GM10266 (cell line): ENCODE results near the gene GRAMD1B.

Experiments used
- DNase-seq: peaks from one replicate; pipeline ENCODE4 v3.0.0; 2012; ENCODE audit errors: extremely low spot score
- TF ChIP-seq, protein P1 (sequence below): IDR thresholded peaks from 2 replicates; pipeline ENCODE4 v1.5.1; 2012; ENCODE audit warnings: mild to moderate bottlenecking, low read depth; ENCODE audit not compliant: control insufficient read depth, insufficient read depth; ENCODE audit errors: missing control alignments

The GRAMD1B gene

DNA sequence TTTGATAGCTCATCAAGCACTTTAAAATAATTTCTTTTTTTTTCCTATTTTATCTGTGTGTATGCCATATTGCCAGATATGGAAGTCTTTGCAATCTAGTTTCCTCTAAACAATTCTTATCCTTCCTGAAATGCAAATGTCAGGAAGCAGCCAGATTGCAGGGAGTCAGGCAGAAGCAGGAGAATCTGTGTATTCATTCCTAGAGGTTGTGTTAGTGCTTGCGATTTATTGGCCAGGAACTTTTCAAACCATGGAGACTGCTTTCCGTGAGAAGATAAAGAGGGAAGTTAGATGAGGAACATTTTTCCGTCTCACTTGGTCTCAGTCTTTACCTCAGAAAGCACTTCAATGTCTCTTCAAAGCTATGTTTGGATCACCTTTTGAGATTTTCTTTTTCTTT, 91.9 kb downstream of the GRAMD1B start:
- no peak for DNase-seq
- TF ChIP-seq, protein P1, sequence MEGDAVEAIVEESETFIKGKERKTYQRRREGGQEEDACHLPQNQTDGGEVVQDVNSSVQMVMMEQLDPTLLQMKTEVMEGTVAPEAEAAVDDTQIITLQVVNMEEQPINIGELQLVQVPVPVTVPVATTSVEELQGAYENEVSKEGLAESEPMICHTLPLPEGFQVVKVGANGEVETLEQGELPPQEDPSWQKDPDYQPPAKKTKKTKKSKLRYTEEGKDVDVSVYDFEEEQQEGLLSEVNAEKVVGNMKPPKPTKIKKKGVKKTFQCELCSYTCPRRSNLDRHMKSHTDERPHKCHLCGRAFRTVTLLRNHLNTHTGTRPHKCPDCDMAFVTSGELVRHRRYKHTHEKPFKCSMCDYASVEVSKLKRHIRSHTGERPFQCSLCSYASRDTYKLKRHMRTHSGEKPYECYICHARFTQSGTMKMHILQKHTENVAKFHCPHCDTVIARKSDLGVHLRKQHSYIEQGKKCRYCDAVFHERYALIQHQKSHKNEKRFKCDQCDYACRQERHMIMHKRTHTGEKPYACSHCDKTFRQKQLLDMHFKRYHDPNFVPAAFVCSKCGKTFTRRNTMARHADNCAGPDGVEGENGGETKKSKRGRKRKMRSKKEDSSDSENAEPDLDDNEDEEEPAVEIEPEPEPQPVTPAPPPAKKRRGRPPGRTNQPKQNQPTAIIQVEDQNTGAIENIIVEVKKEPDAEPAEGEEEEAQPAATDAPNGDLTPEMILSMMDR: no peak

DNA sequence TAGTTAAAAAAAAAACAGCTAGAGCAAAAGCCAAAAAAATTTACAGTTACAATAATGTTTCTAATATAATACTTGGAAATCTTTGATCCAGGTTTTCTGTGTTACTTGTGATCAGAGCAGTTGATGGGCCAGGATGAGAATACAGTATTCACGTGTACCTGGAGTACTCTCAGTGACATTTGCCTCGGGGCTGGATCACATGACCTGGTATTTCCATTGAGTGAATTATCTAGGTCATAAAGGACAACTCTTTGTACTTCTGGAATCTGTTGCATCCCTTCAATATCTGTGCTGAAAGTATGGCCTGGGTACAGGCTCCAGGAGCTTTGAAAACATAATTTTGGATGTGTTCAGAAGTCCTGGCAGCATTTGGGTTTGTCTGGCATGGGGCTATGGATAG, 93.5 kb downstream of the GRAMD1B start:
- TF ChIP-seq, protein P1: no peak
- DNase-seq: no peak

DNA sequence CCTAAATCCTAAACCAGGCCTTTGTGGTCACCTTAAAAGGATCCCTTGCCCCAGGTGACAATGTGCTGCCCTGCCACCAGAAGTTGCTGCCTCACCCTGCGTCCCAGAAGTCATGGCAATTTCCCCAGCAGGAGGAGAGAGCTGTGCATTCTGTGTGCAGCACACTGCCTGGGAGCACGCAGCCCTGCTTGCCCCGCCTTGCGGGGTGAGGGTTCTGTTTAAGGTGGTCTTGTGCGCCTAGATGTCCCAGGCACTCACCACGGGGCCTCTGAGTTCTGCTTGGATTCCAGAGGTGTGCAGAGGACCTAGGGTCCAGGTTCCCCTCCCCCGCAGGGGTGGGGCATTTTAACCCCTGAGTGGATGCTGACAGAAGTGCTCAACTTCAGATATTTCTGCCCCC, 95.0 kb downstream of the GRAMD1B start:
- no peak for DNase-seq
- TF ChIP-seq, protein P1: no peak

DNA sequence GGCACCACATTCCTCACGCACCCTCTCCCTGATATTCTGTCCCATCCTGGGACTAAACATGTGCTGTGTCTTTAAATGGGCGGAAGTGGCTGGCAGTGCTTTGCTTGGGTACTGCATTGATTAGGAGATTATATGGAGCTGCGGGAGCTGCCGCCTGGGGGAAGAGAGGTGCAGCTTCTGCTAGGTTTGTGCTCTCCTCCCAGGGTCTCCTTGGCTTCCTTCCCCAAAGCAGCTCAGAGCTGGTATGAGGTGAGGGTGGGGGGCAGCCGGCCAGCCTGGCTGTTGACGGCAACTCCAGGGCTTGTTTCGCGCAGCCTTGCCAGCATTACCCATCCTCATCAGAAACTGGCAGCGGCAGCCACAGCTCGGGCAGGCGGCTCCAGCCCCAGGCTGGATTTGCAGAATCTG, 95.4 kb downstream of the GRAMD1B start:
- no peak for DNase-seq

DNA sequence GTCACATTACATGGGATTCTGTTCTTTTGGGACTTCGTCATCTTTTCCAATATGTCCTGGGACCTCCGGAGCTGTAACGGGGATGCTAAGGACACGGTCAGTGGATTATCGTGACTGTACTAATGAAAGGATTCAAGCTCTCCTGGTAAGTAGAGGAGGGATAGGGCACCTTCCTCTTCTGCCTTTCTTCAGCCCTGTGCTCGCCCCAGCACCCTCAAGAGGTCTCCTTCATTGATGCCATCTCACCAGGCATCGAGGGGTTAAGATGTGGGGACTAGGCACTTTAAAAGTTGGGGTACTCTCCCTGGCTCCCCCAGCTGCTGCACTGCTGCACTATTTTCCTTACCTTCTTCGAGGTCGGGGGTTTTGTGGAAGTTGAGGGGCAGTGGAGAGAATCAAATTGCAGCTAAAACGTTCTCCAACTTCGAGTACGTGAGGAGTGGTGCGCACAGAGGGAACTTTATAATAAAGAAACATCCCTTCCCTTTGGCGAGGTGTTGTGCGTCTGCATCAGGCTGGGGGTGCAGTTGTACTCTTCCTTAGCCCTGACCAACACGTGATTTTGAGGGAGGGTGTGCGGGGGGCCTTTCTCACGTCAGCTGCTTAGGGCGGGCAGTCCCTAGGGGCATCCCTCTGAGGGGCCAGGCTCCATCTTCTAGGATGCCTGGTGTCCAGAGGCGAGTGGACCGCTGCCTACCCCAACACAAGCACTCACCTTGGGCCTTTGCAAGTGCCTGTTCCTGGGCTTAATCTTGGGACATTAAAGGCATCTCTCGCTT, 96.1 kb downstream of the GRAMD1B start:
- TF ChIP-seq, protein P1: no peak

More for the DNA sequence above, 95.4 kb downstream of the GRAMD1B start:
- TF ChIP-seq, protein P1: no peak

DNA sequence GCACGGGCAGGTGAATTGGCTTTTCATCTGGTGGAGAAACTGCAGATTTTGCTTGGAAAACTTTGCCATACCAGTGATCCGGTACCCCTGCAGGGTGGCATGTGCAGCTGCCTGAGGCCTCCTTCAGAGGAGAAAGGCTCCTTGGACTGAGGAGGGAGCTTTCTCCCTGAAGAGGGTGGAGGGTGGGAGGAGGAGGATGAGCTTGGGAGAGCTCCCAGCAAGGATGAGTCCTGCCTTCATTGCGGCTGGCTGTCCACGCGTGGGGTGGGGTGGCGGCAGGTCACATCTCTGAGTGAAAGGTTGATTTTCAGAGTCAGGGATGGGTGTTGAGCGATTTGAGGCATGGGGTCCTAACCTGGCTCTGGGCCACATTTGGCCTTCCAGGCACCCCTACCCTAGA, 96.8 kb downstream of the GRAMD1B start:
- DNase-seq: no peak
- TF ChIP-seq, protein P1: no peak

More for the DNA sequence above, 96.1 kb downstream of the GRAMD1B start:
- no peak for DNase-seq

DNA sequence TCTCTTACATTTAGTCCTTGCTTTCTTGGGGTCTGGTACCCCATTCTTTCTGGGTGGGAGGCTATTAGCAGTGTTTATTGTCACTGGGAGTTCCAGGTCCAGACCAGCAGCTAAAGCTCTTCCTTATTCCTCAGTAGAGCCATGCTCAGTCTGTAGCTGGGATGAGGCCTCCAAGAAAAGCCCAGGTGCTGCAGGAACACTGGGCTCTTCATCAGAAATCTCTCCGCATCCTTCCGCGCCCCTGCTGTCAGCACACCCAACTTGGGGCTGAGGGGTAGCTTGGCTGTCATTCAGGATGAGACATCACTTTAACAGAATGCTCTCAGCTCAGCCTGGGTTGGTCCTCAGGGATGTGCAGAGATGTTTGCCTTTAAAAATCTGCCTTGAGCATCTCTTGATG, 97.5 kb downstream of the GRAMD1B start:
- DNase-seq: no peak
- TF ChIP-seq, protein P1: no peak
